GM19468 (cell line): ENCODE measurements around the gene ZNF264.
"Not testable (repeated sequence)": the region's sequence is repeated elsewhere in the genome, so short reads cannot be mapped to it uniquely, and the experiment has no call there.

Source experiments
- ATAC-seq: cut with Tn5 transposase; IDR thresholded peaks from one replicate; pipeline ENCODE4 v1.9.1; 2021; ENCODE audit warnings: mild to moderate bottlenecking, moderate library complexity, moderate number of reproducible peaks; ENCODE audit not compliant: unreplicated experiment; ENCODE audit errors: extremely low read depth

Gene ZNF264

GRCh38 chr19:57244513-57244912 is 53.2 kb downstream of the ZNF264 start:
- ATAC-seq = no peak

GRCh38 chr19:57245066-57245465 is 53.8 kb downstream of the ZNF264 start:
- ATAC-seq = no peak

- ATAC-seq = no peak
Measured at GRCh38 chr19:57245959-57246358, 54.7 kb downstream of the ZNF264 start.

- ATAC-seq = no peak
Measured at GRCh38 chr19:57248646-57249045, 57.3 kb downstream of the ZNF264 start.

GRCh38 chr19:57249329-57249728 is 58.0 kb downstream of the ZNF264 start:
- ATAC-seq = no peak

GRCh38 chr19:57253767-57254166 is 62.5 kb downstream of the ZNF264 start:
- ATAC-seq = not testable (repeated sequence)

- no peak for ATAC-seq
Measured at GRCh38 chr19:57262044-57262443, 70.7 kb downstream of the ZNF264 start.

- no peak for ATAC-seq
Measured at GRCh38 chr19:57263244-57263741, 72.0 kb downstream of the ZNF264 start.

GRCh38 chr19:57267291-57267690 is 76.0 kb downstream of the ZNF264 start:
- no peak for ATAC-seq

- ATAC-seq = no peak
Measured at GRCh38 chr19:57269515-57270250, 78.4 kb downstream of the ZNF264 start.

- ATAC-seq = no peak
Measured at GRCh38 chr19:57271280-57271679, 80.0 kb downstream of the ZNF264 start.
